ENCODE measurements around the gene PLXNB3. TPM values are rescaled to one million over a fixed set of nuclear protein-coding genes. Genes with fewer than 3 reads are reported as not detected.

The PLXNB3 gene
- polyA plus RNA-seq, 1 experiment, result 5.5 TPM

GRCh38 chrX:153804100-153804595, 40.1 kb downstream of the PLXNB3 start:
- no peak for DNase-seq (ENCODE audit: low read depth, low spot score)
- H3K9me3 ChIP-seq (ENCODE audit: control insufficient read depth, insufficient read depth, low read length), result no peaks in the 10 kb centered on the region
- no peak for TF ChIP-seq CTCF (IDR thresholded peaks at IDR 0.05; ENCODE audit: low read depth, low read length)
- H3K27ac ChIP-seq (ENCODE audit: low read depth, low read length), result no peak overlapping the region
- ChIA-PET CTCF (no interaction called here), POLR2A (no interaction called here)
- H3K4me3 ChIP-seq (ENCODE audit: low read depth, low read length), result no peak overlapping the region
- H3K27me3 ChIP-seq (ENCODE audit: control insufficient read depth, insufficient read depth, low read length), result peaks cover 2% of the 10 kb centered on the region

- no peak overlapping the region for H3K27ac ChIP-seq (ENCODE audit: low read depth, low read length)
- CTCF ChIA-PET, result no interaction called here
Measured at GRCh38 chrX:153804621-153805020, 40.6 kb downstream of the PLXNB3 start.

GRCh38 chrX:153805436-153805835, 41.4 kb downstream of the PLXNB3 start:
- CTCF ChIA-PET, result no interaction called here
- no peak for TF ChIP-seq CTCF (IDR thresholded peaks at IDR 0.05; ENCODE audit: low read depth, low read length)
- Histone ChIP-seq H3K9me3 (ENCODE audit: control insufficient read depth, insufficient read depth, low read length) (no peaks in the 10 kb centered on the region), H3K27ac (ENCODE audit: low read depth, low read length) (no peak overlapping the region), H3K4me3 (ENCODE audit: low read depth, low read length) (no peak overlapping the region), H3K27me3 (ENCODE audit: control insufficient read depth, insufficient read depth, low read length) (peaks cover 2% of the 10 kb centered on the region)
- POLR2A ChIA-PET, result no interaction called here
- no peak for DNase-seq (ENCODE audit: low read depth, low spot score)

More at GRCh38 chrX:153804621-153805020, 40.6 kb downstream of the PLXNB3 start:
- POLR2A ChIA-PET, result no interaction called here
- DNase-seq (ENCODE audit: low read depth, low spot score), result no peak
- Histone ChIP-seq H3K9me3 (ENCODE audit: control insufficient read depth, insufficient read depth, low read length) (no peaks in the 10 kb centered on the region), H3K27me3 (ENCODE audit: control insufficient read depth, insufficient read depth, low read length) (peaks cover 2% of the 10 kb centered on the region), H3K4me3 (ENCODE audit: low read depth, low read length) (no peak overlapping the region)
- TF ChIP-seq CTCF (IDR thresholded peaks at IDR 0.05; ENCODE audit: low read depth, low read length), result no peak

- TF ChIP-seq CTCF (IDR thresholded peaks at IDR 0.05; ENCODE audit: low read depth, low read length), result no peak
- Histone ChIP-seq H3K27ac (ENCODE audit: low read depth, low read length) (no peak overlapping the region), H3K9me3 (ENCODE audit: control insufficient read depth, insufficient read depth, low read length) (no peaks in the 10 kb centered on the region), H3K4me3 (ENCODE audit: low read depth, low read length) (no peak overlapping the region), H3K27me3 (ENCODE audit: control insufficient read depth, insufficient read depth, low read length) (peaks cover 2% of the 10 kb centered on the region)
- ChIA-PET CTCF (no interaction called here), POLR2A (no interaction called here)
- DNase-seq (ENCODE audit: low read depth, low spot score), result no peak
Measured at GRCh38 chrX:153806999-153807575, 43.0 kb downstream of the PLXNB3 start.

GRCh38 chrX:153807976-153808375, 43.9 kb downstream of the PLXNB3 start:
- H3K27me3 ChIP-seq (ENCODE audit: control insufficient read depth, insufficient read depth, low read length), result peaks cover 2% of the 10 kb centered on the region
- POLR2A ChIA-PET, result no interaction called here
- no peak for TF ChIP-seq CTCF (IDR thresholded peaks at IDR 0.05; ENCODE audit: low read depth, low read length)
- no peak for DNase-seq (ENCODE audit: low read depth, low spot score)
- H3K27ac ChIP-seq (ENCODE audit: low read depth, low read length), result no peak overlapping the region
- H3K4me3 ChIP-seq (ENCODE audit: low read depth, low read length), result no peak overlapping the region
- no peaks in the 10 kb centered on the region for H3K9me3 ChIP-seq (ENCODE audit: control insufficient read depth, insufficient read depth, low read length)
- CTCF ChIA-PET, result no interaction called here
